ENCODE results near the gene GPC5.
"Not testable (repeated sequence)": the region's sequence is repeated elsewhere in the genome, so short reads cannot be mapped to it uniquely, and the experiment has no call there.

The GPC5 gene

GRCh38 chr13:92514420-92515125, 1116.2 kb downstream of the GPC5 start:
- DNase-seq, result no peak

- DNase-seq, result not testable (repeated sequence)
Measured at GRCh38 chr13:92516878-92517277, 1118.5 kb downstream of the GPC5 start.

- not testable (repeated sequence) for DNase-seq
Measured at GRCh38 chr13:92518622-92519021, 1120.2 kb downstream of the GPC5 start.

GRCh38 chr13:92530364-92530763, 1131.9 kb downstream of the GPC5 start:
- DNase-seq, result no peak

- no peak for DNase-seq
Measured at GRCh38 chr13:92535222-92536006, 1137.0 kb downstream of the GPC5 start.

- no peak for DNase-seq
Measured at GRCh38 chr13:92537471-92537870, 1139.0 kb downstream of the GPC5 start.

- no peak for DNase-seq
Measured at GRCh38 chr13:92538164-92538563, 1139.7 kb downstream of the GPC5 start.

GRCh38 chr13:92539148-92539547, 1140.7 kb downstream of the GPC5 start:
- not testable (repeated sequence) for DNase-seq

- DNase-seq, result no peak
Measured at GRCh38 chr13:92547266-92547665, 1148.8 kb downstream of the GPC5 start.

- no peak for DNase-seq
Measured at GRCh38 chr13:92549276-92549675, 1150.9 kb downstream of the GPC5 start.

GRCh38 chr13:92553470-92554114, 1155.2 kb downstream of the GPC5 start:
- DNase-seq, result no peak

- no peak for DNase-seq
Measured at GRCh38 chr13:92560883-92561282, 1162.5 kb downstream of the GPC5 start.

- DNase-seq, result no peak
Measured at GRCh38 chr13:92564942-92565341, 1166.5 kb downstream of the GPC5 start.

- no peak for DNase-seq
Measured at GRCh38 chr13:92566767-92567166, 1168.3 kb downstream of the GPC5 start.

- DNase-seq, result no peak
Measured at GRCh38 chr13:92572190-92572589, 1173.8 kb downstream of the GPC5 start.

- no peak for DNase-seq
Measured at GRCh38 chr13:92573467-92574057, 1175.1 kb downstream of the GPC5 start.

- no peak for DNase-seq
Measured at GRCh38 chr13:92574499-92574898, 1176.1 kb downstream of the GPC5 start.

- DNase-seq, result no peak
Measured at GRCh38 chr13:92575777-92576176, 1177.4 kb downstream of the GPC5 start.

- no peak for DNase-seq
Measured at GRCh38 chr13:92578358-92578757, 1179.9 kb downstream of the GPC5 start.

- no peak for DNase-seq
Measured at GRCh38 chr13:92589955-92590354, 1191.5 kb downstream of the GPC5 start.

- DNase-seq, result no peak
Measured at GRCh38 chr13:92590503-92590908, 1192.1 kb downstream of the GPC5 start.

- DNase-seq, result no peak
Measured at GRCh38 chr13:92591117-92591516, 1192.7 kb downstream of the GPC5 start.

- no peak for DNase-seq
Measured at GRCh38 chr13:92592757-92593156, 1194.3 kb downstream of the GPC5 start.
